Testis (tissue), 3 donors: ENCODE measurements around the gene SERGEF. TPM values are rescaled to one million over a fixed set of nuclear protein-coding genes. Genes with fewer than 3 reads are reported as not detected.

ENCODE experiments used
- DNase-seq: peaks from one replicate; pipeline ENCODE4 v3.0.0-alpha.2; 2019
- H3K27ac ChIP-seq, 2 donors: fragments of 200-600 bp; sonication (generic); one replicate each; pipeline ENCODE4 v1.5.1; 2019
- H3K27me3 ChIP-seq: fragments of 200-600 bp; sonication (generic); one replicate; pipeline ENCODE4 v1.5.1; 2019
- H3K36me3 ChIP-seq: fragments of 200-600 bp; sonication (generic); one replicate; pipeline ENCODE4 v1.5.1; 2017; ENCODE audit warnings: low read depth; ENCODE audit errors: missing control alignments
- H3K4me1 ChIP-seq: fragments of 200-600 bp; sonication (generic); one replicate; pipeline ENCODE4 v1.5.1; 2019
- H3K4me3 ChIP-seq, 2 donors: fragments of 200-600 bp; sonication (generic); one replicate each; pipeline ENCODE4 v1.5.1; 2017 to 2019
- H3K9me3 ChIP-seq: fragments of 200-600 bp; sonication (generic); one replicate; pipeline ENCODE4 v1.5.1; 2017
- CTCF ChIP-seq, 3 experiments: fragments of 450-650 bp in 2 of 3; fragments of 200-600 bp in 1 of 3; sonication (generic) in 1 of 3; IDR thresholded peaks; one replicate each; pipeline ENCODE4 v1.5.1; 2016 to 2019; ENCODE audit warnings: antibody characterized with exemption in 3 of 3, mild to moderate bottlenecking in 2 of 3, moderate library complexity in 1 of 3
- POLR2A ChIP-seq: fragments of 450-650 bp; IDR thresholded peaks from one replicate; pipeline ENCODE4 v1.6.1; 2017; ENCODE audit warnings: antibody characterized with exemption, mild to moderate bottlenecking, moderate library complexity
- WGBS, 2 donors: methylation state at CpG; one replicate each; pipeline ENCODE4 v1.1.5; 2018; 5-methylcytosine and 5-hydroxymethylcytosine counted together
- intact Hi-C: fragments of 100-400 bp; cut with DNase I; formaldehyde crosslinking; loops from one replicate; pipeline ENCODE4 v1.15.1; 2023; ENCODE audit warnings: low total_unique reads
- polyA plus RNA-seq: library from polyadenylated mRNA; stranded (reverse); fragments of 350-450 nt; fragmentation: Illumina TruSeq; extraction: RNeasy Lipid Tissue Mini Kit (QIAGEN cat#74804); gene quantifications from one replicate; pipeline ENCODE4 v1.2.3, GENCODE V29; 2014; ENCODE audit warnings: low read depth, low replicate concordance; ENCODE audit not compliant: insufficient read depth
- total RNA-seq, 2 donors: library from RNA; depleted of rRNA; stranded (reverse); fragments of >200 nt; gene quantifications; one replicate each; pipeline ENCODE4 v1.2.3, GENCODE V29; 2016

SERGEF gene
- total and polyA plus RNA-seq, 3 donors from 2014 or later: 12.5 to 37.5 (median 23.1) TPM

GRCh38 chr11:17779861-17780594 is 232.8 kb downstream of the SERGEF start:
- Histone ChIP-seq H3K27me3 (no peaks in the 10 kb centered on the region), H3K4me1 (no peaks in the 10 kb centered on the region), H3K36me3 (no peaks in the 10 kb centered on the region), H3K9me3 (no peaks in the 10 kb centered on the region), H3K27ac (no peak overlapping the region), H3K4me3 (no peak overlapping the region)
- intact Hi-C loops: no loop called here
- WGBS, 2 donors: 90% methylated on average over 8 to 14 of the region's 14 CpGs
- TF ChIP-seq CTCF (IDR thresholded peaks at IDR 0.05) (no peak), POLR2A (no peak)
- no peak for DNase-seq

- Histone ChIP-seq H3K27ac (no peak overlapping the region), H3K36me3 (no peaks in the 10 kb centered on the region), H3K9me3 (no peaks in the 10 kb centered on the region), H3K4me1 (no peaks in the 10 kb centered on the region), H3K4me3 (no peak overlapping the region), H3K27me3 (no peaks in the 10 kb centered on the region)
- TF ChIP-seq POLR2A (no peak), CTCF (IDR thresholded peaks at IDR 0.05) (no peak)
- WGBS, 2 donors: 86 to 91% methylated on average over 32 to 40 of the region's 40 CpGs
- DNase-seq: no peak
- intact Hi-C loops: no loop called here
Measured at GRCh38 chr11:17778956-17779860, 233.6 kb downstream of the SERGEF start.

GRCh38 chr11:17778352-17778751 is 234.5 kb downstream of the SERGEF start:
- intact Hi-C loops: no loop called here
- no peak overlapping the region for H3K4me3 ChIP-seq
- H3K27me3 ChIP-seq: no peaks in the 10 kb centered on the region
- no peaks in the 10 kb centered on the region for H3K9me3 ChIP-seq
- no peaks in the 10 kb centered on the region for H3K4me1 ChIP-seq
- no peaks in the 10 kb centered on the region for H3K36me3 ChIP-seq
- TF ChIP-seq POLR2A (no peak), CTCF (IDR thresholded peaks at IDR 0.05) (no peak)
- H3K27ac ChIP-seq: no peak overlapping the region
- DNase-seq: no peak
- 96 to 100% methylated on average over 3 to 5 of the region's 5 CpGs for WGBS, 2 donors

GRCh38 chr11:17777738-17778091 is 235.1 kb downstream of the SERGEF start:
- H3K4me3 ChIP-seq: no peak overlapping the region
- no peaks in the 10 kb centered on the region for H3K36me3 ChIP-seq
- DNase-seq: no peak
- no peaks in the 10 kb centered on the region for H3K4me1 ChIP-seq
- no peak overlapping the region for H3K27ac ChIP-seq
- intact Hi-C loops: no loop called here
- no peaks in the 10 kb centered on the region for H3K27me3 ChIP-seq
- WGBS, 2 donors: 90 to 95% methylated on average over 13 of the region's 13 CpGs
- H3K9me3 ChIP-seq: no peaks in the 10 kb centered on the region
- TF ChIP-seq CTCF (IDR thresholded peaks at IDR 0.05): no peak
- no peak for TF ChIP-seq POLR2A
